GM18505 (cell line): ENCODE measurements around the gene PARP1.
"Not testable (repeated sequence)": the region's sequence is repeated elsewhere in the genome, so short reads cannot be mapped to it uniquely, and the experiment has no call there.

Experiments used
- ATAC-seq: cut with Tn5 transposase; IDR thresholded peaks from one replicate; pipeline ENCODE4 v1.9.1; 2021; ENCODE audit not compliant: unreplicated experiment
- POLR2A ChIP-seq: IDR thresholded peaks from 4 replicates; pipeline ENCODE4 v1.6.1; 2011; ENCODE audit warnings: borderline replicate concordance; ENCODE audit not compliant: insufficient read depth, insufficient read length; ENCODE audit errors: extremely low read depth

Gene PARP1

GRCh38 chr1:226440512-226440911 lies 32.6 kb upstream of the PARP1 start:
- TF ChIP-seq POLR2A: no peak
- ATAC-seq: no peak

DNA sequence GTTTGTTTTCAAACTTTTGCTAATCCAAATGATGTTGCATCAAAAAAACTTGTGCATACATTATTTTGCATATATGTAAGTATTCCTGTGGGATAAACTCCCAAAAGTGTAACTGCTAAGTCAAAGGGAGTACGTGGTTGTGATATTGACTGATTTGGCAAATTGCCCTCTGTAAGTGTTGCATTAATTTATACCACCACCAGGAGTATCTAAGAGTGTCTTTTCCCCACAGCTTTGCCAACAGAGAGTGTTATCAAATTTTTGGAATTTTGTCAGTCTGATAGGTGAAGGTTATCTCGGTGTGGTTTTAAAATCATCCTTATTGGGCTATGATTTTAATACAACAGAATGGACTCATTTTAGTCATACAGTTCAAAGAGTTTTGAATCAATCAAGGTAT lies 30.1 kb upstream of the PARP1 start:
- no peak for TF ChIP-seq POLR2A
- no peak for ATAC-seq

GRCh38 chr1:226436855-226437491 lies 29.1 kb upstream of the PARP1 start:
- TF ChIP-seq POLR2A: no peak
- ATAC-seq: no peak

DNA sequence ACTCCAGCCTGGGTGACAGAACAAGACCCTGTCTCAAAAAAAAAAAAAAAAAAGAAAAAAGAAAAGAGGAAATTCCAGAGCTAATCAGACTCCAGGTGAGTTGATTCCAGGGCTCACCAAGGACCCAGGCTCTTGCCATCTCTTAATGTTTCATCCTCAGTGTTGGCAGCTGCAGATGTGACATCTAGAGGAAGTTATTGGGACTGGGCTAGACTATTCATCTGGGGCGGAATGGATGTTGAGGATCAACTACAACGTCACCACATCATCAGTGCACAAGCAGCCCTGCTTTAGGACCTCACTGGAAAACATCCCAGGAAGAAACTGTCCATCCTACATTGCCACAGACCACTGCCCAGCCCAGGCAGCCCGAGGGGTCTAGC lies 28.6 kb upstream of the PARP1 start:
- no peak for ATAC-seq
- TF ChIP-seq POLR2A: no peak

GRCh38 chr1:226433341-226433720 lies 25.4 kb upstream of the PARP1 start:
- no peak for ATAC-seq
- TF ChIP-seq POLR2A: no peak

- no peak for ATAC-seq
- no peak for TF ChIP-seq POLR2A
Measured at GRCh38 chr1:226432586-226433340, 24.9 kb upstream of the PARP1 start.

DNA sequence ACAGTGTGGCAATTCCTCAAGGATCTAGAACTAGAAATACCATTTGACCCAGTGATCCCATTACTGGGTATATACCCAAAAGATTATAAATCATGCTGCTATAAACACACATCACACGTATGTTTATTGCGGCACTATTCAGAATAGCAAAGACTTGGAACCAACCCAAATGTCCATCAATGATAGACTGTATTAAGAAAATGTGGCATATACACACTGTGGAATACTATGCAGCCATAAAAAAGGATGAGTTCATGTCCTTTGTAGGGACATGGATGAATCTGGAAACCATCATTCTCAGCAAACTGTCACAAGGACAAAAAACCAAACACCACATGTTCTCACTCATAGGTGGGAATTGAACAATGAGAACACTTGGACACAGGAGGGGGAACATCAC lies 24.0 kb upstream of the PARP1 start:
- ATAC-seq: not testable (repeated sequence)

DNA sequence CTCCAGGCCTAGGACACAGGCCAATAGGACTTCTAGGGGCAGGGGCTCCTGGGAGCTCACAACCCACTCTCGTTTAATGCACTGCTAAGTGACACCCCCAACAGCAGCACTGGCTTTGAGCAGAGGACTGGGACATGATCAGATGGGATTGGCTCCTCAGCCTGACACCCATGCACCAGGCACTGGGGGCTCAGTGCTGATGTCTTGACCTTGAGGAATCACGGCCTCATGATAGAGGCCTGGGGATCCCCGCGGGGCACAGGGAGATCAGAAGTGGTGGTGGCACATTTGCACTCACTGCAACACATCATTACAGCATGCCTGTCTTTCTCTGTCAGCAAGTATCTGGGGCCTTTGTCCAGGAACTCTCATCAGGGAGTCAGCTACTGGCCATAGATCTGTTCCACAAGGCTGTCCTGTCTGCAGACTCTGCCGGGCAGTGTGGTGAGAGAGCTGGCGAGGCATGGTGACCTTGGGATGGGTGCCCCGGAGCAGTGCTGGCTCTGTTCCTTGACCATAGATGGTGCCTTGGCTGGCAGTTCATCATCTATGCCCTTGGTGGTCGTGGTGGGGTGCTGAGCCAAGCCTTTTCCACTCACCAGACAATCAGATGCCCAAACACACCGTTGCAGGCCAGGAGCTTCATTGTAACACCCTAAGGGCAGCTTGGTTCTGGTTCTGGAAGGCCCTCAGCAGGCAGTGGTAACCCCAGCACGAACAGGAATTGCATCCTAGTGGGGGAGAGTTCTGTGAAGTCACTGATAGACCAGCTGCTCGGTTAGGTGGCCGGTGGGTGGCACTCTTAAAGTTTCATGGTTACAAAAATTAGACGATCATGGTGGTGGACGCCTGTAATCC lies 22.2 kb upstream of the PARP1 start:
- TF ChIP-seq POLR2A: no peak
- no peak for ATAC-seq

GRCh38 chr1:226428791-226429461 lies 21.0 kb upstream of the PARP1 start:
- ATAC-seq: no peak
- TF ChIP-seq POLR2A: no peak

- TF ChIP-seq POLR2A: no peak
- ATAC-seq: no peak
Measured at GRCh38 chr1:226428348-226428747, 20.5 kb upstream of the PARP1 start.

DNA sequence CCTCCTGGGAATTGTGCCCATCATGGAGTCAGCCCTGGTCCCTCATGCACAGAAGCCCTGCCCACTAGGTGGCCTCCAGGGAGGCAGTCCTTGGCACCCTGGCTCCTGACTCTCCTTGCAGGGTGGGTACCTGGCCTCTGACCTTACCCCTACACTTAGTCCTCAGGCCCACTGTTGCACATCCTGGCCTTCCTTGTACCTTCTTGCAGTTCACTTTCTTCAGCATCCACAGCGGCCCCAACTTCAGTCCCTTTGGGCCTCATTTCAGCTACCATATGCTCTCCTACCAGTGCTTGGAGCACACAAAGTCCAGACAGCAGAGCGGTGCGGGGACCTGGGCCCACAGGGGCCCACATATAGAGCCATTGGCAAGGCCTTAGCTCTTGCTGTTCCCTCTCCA lies 19.2 kb upstream of the PARP1 start:
- ATAC-seq: no peak
- TF ChIP-seq POLR2A: no peak

DNA sequence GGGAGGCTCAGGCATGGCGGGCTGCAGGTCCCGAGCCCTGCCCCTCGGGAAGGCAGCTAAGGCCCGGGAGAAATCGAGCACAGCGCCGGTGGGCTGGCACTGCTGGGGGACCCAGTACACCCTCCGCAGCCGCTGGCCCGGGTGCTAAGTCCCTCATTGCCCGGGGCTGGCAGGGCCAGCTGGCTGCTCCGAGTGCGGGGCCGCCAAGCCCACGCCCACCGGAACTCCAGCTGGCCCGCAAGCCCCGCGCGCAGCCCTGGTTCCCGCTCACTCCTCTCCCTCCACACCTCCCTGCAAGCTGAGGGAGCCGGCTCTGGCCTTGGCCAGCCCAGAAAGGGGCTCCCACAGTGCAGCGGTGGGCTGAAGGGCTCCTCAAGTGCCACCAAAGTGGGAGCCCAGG lies 18.5 kb upstream of the PARP1 start:
- ATAC-seq: not testable (repeated sequence)

DNA sequence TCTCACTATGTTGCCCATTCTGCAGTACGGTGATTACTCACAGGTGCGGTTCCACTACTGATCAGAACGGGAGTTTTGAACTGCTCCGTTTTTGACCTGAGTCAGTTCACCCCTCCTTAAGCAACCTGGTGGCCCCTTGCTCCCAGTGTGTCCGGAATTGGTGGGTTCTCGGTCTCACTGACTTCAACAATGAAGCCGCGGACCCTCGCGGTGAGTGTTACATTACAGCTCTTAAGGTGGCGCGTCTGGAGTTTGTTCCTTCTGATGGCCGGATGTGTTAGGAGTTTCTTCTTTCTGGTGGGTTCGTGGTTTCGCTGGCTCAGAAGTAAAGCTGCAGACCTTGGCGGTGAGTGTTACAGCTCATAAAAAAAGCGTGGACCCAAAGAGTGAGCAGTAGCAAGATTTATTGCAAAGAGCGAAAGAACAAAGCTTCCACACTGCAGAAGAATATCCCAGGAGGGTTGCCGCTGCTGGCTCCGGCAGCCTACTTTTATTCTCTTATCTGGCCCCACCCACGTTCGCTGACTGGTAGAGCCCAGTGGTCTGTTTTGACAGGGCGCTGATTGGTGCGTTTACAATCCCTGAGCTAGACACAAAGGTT lies 17.6 kb upstream of the PARP1 start:
- no peak for ATAC-seq
- no peak for TF ChIP-seq POLR2A

DNA sequence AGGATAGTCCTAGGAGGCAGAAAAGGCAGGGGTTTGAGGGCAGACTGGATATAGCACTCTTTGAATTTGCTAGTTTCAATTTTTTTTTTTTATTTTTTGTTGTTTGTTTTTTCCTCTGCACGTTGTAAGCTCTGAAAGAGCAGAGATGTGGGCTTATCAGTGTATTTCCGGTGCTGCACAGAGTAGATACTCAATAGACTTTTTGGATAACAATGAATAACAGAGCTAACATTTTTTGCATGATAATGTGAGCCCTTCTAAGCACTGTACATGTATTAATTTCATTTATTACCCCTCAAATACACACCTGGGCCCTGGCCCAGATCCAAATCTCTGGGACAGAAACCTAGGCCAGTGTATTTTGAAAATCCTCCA lies 17.1 kb upstream of the PARP1 start:
- no peak for ATAC-seq
- TF ChIP-seq POLR2A: no peak
